Astrocyte (in vitro differentiated cells and primary cell): ENCODE measurements around the gene CERK.

Experiments
- CTCF ChIP-seq: IDR thresholded peaks from 2 replicates; pipeline ENCODE4 v1.5.1; 2011; ENCODE audit warnings: low read depth, mild to moderate bottlenecking, inconsistent platforms, low read length, moderate library complexity; ENCODE audit not compliant: insufficient read depth
- EZH2 ChIP-seq: IDR thresholded peaks from 2 replicates; pipeline ENCODE4 v1.6.1; 2012; ENCODE audit warnings: mild to moderate bottlenecking, low read length, inconsistent platforms; ENCODE audit not compliant: insufficient read depth

GRCh38 chr22:46699091-46699490 is 39.0 kb downstream of the CERK start:
- TF ChIP-seq CTCF (no peak), EZH2 (no peak)
